Transverse colon (tissue), 4 donors: Measurements from ENCODE around the gene BAG2.

ENCODE experiments used
- POLR2A ChIP-seq: fragments of 450-650 bp; IDR thresholded peaks from one replicate; pipeline ENCODE4 v1.6.1; 2016; ENCODE audit warnings: antibody characterized with exemption, mild to moderate bottlenecking, moderate library complexity
- POLR2AphosphoS5 ChIP-seq, 3 donors: sonication (generic); formaldehyde crosslinking; IDR thresholded peaks; one replicate each; pipeline ENCODE4 v1.6.1; 2016; ENCODE audit warnings: antibody characterized with exemption in 3 of 3
- TF ChIP-seq, protein P1 (sequence below), 5 experiments: fragments of 200-600 bp in 3 of 5; fragments of 450-650 bp in 2 of 5; sonication (generic) in 3 of 5; IDR thresholded peaks; 1 replicate in 2 of 5; 2 replicates in 3 of 5; pipeline ENCODE4 v1.5.1; 2016 to 2017; ENCODE audit warnings: antibody characterized with exemption in 5 of 5, inconsistent platforms in 3 of 5, mild to moderate bottlenecking in 2 of 5, moderate library complexity in 1 of 5

DNA sequence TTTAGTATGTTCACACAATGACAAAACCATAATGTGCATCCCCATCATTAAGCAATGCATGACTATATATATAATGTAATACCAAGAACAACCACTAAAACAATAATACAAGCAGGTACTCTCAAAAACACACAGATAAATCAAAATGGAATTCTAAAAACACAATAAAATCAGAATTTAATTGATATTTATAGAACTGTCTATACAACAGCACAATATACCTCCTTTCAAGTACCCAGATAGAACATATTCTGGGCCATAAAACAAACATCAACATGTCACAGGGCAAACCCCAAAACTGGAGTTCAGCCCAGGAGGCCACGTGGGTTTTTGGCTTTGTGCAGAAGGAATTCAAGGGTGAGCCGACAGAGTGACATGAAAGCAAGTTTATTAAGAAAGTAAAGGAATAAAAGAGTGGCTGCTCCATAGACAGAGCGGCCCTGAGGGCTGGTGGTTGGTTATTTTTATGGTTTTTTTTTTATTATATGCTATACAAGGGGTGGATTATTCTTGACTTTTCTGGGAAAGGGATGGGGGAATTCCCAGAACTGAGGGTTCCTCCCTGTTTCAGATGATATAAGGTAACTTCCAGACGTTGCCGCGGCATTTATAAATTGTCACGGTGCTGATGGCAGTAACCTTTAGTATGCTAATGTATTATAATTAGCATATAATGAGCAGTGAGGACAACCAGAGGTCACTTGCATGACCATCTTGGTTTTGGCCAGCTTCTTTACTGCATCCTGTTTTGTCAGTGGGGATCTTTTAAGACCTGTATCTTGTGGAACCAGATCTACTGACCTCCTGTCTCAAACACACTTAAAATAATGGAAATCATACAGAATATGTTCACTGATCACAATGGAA lies 44.3 kb downstream of the BAG2 start:
- TF ChIP-seq, protein P1, sequence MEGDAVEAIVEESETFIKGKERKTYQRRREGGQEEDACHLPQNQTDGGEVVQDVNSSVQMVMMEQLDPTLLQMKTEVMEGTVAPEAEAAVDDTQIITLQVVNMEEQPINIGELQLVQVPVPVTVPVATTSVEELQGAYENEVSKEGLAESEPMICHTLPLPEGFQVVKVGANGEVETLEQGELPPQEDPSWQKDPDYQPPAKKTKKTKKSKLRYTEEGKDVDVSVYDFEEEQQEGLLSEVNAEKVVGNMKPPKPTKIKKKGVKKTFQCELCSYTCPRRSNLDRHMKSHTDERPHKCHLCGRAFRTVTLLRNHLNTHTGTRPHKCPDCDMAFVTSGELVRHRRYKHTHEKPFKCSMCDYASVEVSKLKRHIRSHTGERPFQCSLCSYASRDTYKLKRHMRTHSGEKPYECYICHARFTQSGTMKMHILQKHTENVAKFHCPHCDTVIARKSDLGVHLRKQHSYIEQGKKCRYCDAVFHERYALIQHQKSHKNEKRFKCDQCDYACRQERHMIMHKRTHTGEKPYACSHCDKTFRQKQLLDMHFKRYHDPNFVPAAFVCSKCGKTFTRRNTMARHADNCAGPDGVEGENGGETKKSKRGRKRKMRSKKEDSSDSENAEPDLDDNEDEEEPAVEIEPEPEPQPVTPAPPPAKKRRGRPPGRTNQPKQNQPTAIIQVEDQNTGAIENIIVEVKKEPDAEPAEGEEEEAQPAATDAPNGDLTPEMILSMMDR (IDR thresholded peaks at IDR 0.05) = peak; percentile 16 to 36 (median 27)
- no peak for TF ChIP-seq POLR2A
- TF ChIP-seq POLR2AphosphoS5 (IDR thresholded peaks at IDR 0.05) = peak in 2 of 3 donors; percentile 26 to 28
